Measurements from ENCODE around the gene PTGS2. TPM values are rescaled to one million over a fixed set of nuclear protein-coding genes. Genes with fewer than 3 reads are reported as not detected.

The PTGS2 gene
- total RNA-seq, 2 experiments from 2014 or later: 0.61 to 0.88 TPM

- H3K36me3 ChIP-seq (ENCODE audit: insufficient read depth, low read length): no peaks in the 10 kb centered on the region
- no peaks in the 10 kb centered on the region for H3K27me3 ChIP-seq (ENCODE audit: control insufficient read depth in 1 of 2, insufficient read depth in 2 of 2, low read length in 2 of 2)
- intact Hi-C loops (cut with DNase I, micrococcal nuclease): no loop called here
- H3K27ac ChIP-seq (ENCODE audit: low read depth in 1 of 2, low read length in 2 of 2): no peak overlapping the region
- CTCF ChIA-PET: no interaction called here
- no peak for TF ChIP-seq CTCF (IDR thresholded peaks at IDR 0.05)
- no peaks in the 10 kb centered on the region for H3K9me3 ChIP-seq (ENCODE audit: control insufficient read depth in 1 of 2, insufficient read depth in 1 of 2, low read length in 2 of 2)
- POLR2A ChIA-PET: no interaction called here
- no peaks in the 10 kb centered on the region for H3K9me3 Mint-ChIP-seq
- H3K4me1 Mint-ChIP-seq (ENCODE audit: low read depth): no peaks in the 10 kb centered on the region
- no peak overlapping the region for H3K4me3 Mint-ChIP-seq
- no peak overlapping the region for H3K4me3 ChIP-seq (ENCODE audit: low read length)
- no peaks in the 10 kb centered on the region for H3K27me3 Mint-ChIP-seq
- no peaks in the 10 kb centered on the region for H3K4me1 ChIP-seq (ENCODE audit: insufficient read depth, low read length)
- ATAC-seq (ENCODE audit: poor library complexity): no peak
- DNase-seq: no peak
- H3K36me3 Mint-ChIP-seq (ENCODE audit: low read depth): no peaks in the 10 kb centered on the region
- H3K27ac Mint-ChIP-seq: no peak overlapping the region
Measured at GRCh38 chr1:186629341-186629740, 50.9 kb downstream of the PTGS2 start.

GRCh38 chr1:186628910-186629309 is 51.3 kb downstream of the PTGS2 start:
- CTCF ChIA-PET: no interaction called here
- Histone ChIP-seq H3K27me3 (ENCODE audit: control insufficient read depth in 1 of 2, insufficient read depth in 2 of 2, low read length in 2 of 2) (no peaks in the 10 kb centered on the region), H3K4me3 (ENCODE audit: low read length) (no peak overlapping the region), H3K27ac (ENCODE audit: low read depth in 1 of 2, low read length in 2 of 2) (no peak overlapping the region), H3K36me3 (ENCODE audit: insufficient read depth, low read length) (no peaks in the 10 kb centered on the region), H3K9me3 (ENCODE audit: control insufficient read depth in 1 of 2, insufficient read depth in 1 of 2, low read length in 2 of 2) (no peaks in the 10 kb centered on the region), H3K4me1 (ENCODE audit: insufficient read depth, low read length) (no peaks in the 10 kb centered on the region)
- Mint-ChIP-seq H3K36me3 (ENCODE audit: low read depth) (no peaks in the 10 kb centered on the region), H3K27me3 (no peaks in the 10 kb centered on the region), H3K4me1 (ENCODE audit: low read depth) (no peaks in the 10 kb centered on the region), H3K9me3 (no peaks in the 10 kb centered on the region), H3K27ac (no peak overlapping the region), H3K4me3 (no peak overlapping the region)
- no peak for TF ChIP-seq CTCF (IDR thresholded peaks at IDR 0.05)
- DNase-seq (no peak), ATAC-seq (ENCODE audit: poor library complexity) (no peak)
- POLR2A ChIA-PET: no interaction called here
- intact Hi-C loops (cut with DNase I, micrococcal nuclease): no loop called here

- H3K27ac Mint-ChIP-seq: no peak overlapping the region
- POLR2A ChIA-PET: no interaction called here
- H3K27me3 Mint-ChIP-seq: no peaks in the 10 kb centered on the region
- no peak overlapping the region for H3K4me3 Mint-ChIP-seq
- Histone ChIP-seq H3K27ac (ENCODE audit: low read depth in 1 of 2, low read length in 2 of 2) (no peak overlapping the region), H3K4me3 (ENCODE audit: low read length) (no peak overlapping the region), H3K36me3 (ENCODE audit: insufficient read depth, low read length) (no peaks in the 10 kb centered on the region), H3K4me1 (ENCODE audit: insufficient read depth, low read length) (no peaks in the 10 kb centered on the region), H3K9me3 (ENCODE audit: control insufficient read depth in 1 of 2, insufficient read depth in 1 of 2, low read length in 2 of 2) (no peaks in the 10 kb centered on the region), H3K27me3 (ENCODE audit: control insufficient read depth in 1 of 2, insufficient read depth in 2 of 2, low read length in 2 of 2) (no peaks in the 10 kb centered on the region)
- CTCF ChIA-PET: no interaction called here
- no peaks in the 10 kb centered on the region for H3K4me1 Mint-ChIP-seq (ENCODE audit: low read depth)
- no peaks in the 10 kb centered on the region for H3K9me3 Mint-ChIP-seq
- TF ChIP-seq CTCF (IDR thresholded peaks at IDR 0.05): no peak
- H3K36me3 Mint-ChIP-seq (ENCODE audit: low read depth): no peaks in the 10 kb centered on the region
- DNase-seq (no peak), ATAC-seq (ENCODE audit: poor library complexity) (no peak)
- intact Hi-C loops (cut with DNase I, micrococcal nuclease): no loop called here
Measured at GRCh38 chr1:186627019-186627418, 53.2 kb downstream of the PTGS2 start.
